MCF 10A (cell line): Measurements from ENCODE around the gene OR13C5. TPM values are rescaled to one million over a fixed set of nuclear protein-coding genes. Genes with fewer than 3 reads are reported as not detected.

ENCODE experiments used
- BruUV-seq: library from RNA; stranded (reverse); fragments of 400-500 nt; replicated peaks from 2 replicates; lab custom pipeline; 2021; lab: Mats Ljungman, UMichigan
- CTCF ChIA-PET: fragments of 300-600 bp; sonication (Branson Sonifier 250); formaldehyde crosslinking; extraction: SDS; loops from one replicate; lab custom pipeline; 2021; ENCODE audit warnings: antibody characterized with exemption, inconsistent platforms; lab: Yijun Ruan, JAX
- POLR2A ChIA-PET: fragments of 300-600, 350-650 bp; sonication (Branson Sonifier 250); formaldehyde crosslinking; extraction: SDS; loops from one replicate; lab custom pipeline; 2020; ENCODE audit warnings: antibody characterized with exemption, inconsistent platforms; lab: Yijun Ruan, JAX
- DNase-seq: peaks from one replicate; pipeline ENCODE4 v3.0.0-alpha.2; 2018; ENCODE audit not compliant: unreplicated experiment
- H3K27ac Mint-ChIP-seq: one replicate; pipeline ENCODE4 v1.8.0; 2022; ENCODE audit warnings: mild to moderate bottlenecking, low read depth, mixed read lengths; ENCODE audit not compliant: unreplicated experiment
- H3K27me3 Mint-ChIP-seq: one replicate; pipeline ENCODE4 v1.8.0; 2022; ENCODE audit warnings: mixed read lengths; ENCODE audit not compliant: insufficient read depth, unreplicated experiment
- H3K36me3 Mint-ChIP-seq: one replicate; pipeline ENCODE4 v1.8.0; 2022; ENCODE audit warnings: mild to moderate bottlenecking, moderate library complexity, mixed read lengths; ENCODE audit not compliant: insufficient read depth, unreplicated experiment
- H3K4me1 Mint-ChIP-seq: one replicate; pipeline ENCODE4 v1.8.0; 2022; ENCODE audit warnings: mixed read lengths; ENCODE audit not compliant: insufficient read depth, unreplicated experiment
- H3K4me3 Mint-ChIP-seq: one replicate; pipeline ENCODE4 v1.8.0; 2022; ENCODE audit warnings: mild to moderate bottlenecking, moderate library complexity, mixed read lengths; ENCODE audit not compliant: unreplicated experiment
- H3K9me3 Mint-ChIP-seq: one replicate; pipeline ENCODE4 v1.8.0; 2022; ENCODE audit warnings: mixed read lengths; ENCODE audit not compliant: unreplicated experiment
- intact Hi-C: fragments of 100-400 bp; cut with micrococcal nuclease; formaldehyde crosslinking; loops from 2 replicates; pipeline ENCODE4 v1.14.1; 2022
- total RNA-seq: library from RNA; stranded (reverse); gene quantifications from 2 replicates; pipeline ENCODE4 v1.2.3, GENCODE V29; 2022
- TF ChIP-seq, protein P1 (sequence below): fragments of 200-600 bp; IDR thresholded peaks from one replicate; pipeline ENCODE4 v1.8.0; 2022; ENCODE audit warnings: antibody characterized with exemption, mild to moderate bottlenecking; ENCODE audit not compliant: unreplicated experiment

Gene OR13C5
- total RNA-seq, 1 experiment from 2014 or later: not detected

DNA sequence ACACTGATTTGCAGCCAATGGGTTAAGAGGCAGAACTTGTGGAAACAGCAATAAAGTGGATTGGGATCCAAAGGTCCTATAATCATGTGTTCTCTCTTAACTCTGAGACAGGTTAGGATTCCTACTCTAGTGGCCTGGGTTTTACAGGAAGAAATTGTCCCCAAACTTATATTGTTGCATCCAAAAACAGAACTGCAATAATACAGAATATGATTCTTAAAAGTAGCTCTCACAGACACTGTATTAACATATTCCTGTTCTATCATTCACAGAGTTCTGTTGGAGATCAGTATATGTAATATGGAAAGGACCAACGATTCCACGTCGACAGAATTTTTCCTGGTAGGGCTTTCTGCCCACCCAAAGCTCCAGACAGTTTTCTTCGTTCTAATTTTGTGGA, 30.3 kb downstream of the OR13C5 start, which contains the start of gene OR13C8:
Gene OR13C8, plus strand, starts transcription at position 301 of the 400 bp plus-strand sequence. Its CDS starts 0 bp downstream, at position 301.
- H3K27ac Mint-ChIP-seq: no peak within 1 kb of the TSS
- ChIA-PET CTCF (interaction anchor here (0.6 kb wide), 2 partner anchors 14 to 20 kb away, joined by 3 read pairs; no protein-coding TSS in a partner anchor), POLR2A (no interaction called here)
- H3K9me3 Mint-ChIP-seq: peaks cover 19% of the 10 kb centered on the region
- H3K36me3 Mint-ChIP-seq: no peaks in the 10 kb centered on the region
- BruUV-seq: no TSS peak
- TF ChIP-seq, protein P1, sequence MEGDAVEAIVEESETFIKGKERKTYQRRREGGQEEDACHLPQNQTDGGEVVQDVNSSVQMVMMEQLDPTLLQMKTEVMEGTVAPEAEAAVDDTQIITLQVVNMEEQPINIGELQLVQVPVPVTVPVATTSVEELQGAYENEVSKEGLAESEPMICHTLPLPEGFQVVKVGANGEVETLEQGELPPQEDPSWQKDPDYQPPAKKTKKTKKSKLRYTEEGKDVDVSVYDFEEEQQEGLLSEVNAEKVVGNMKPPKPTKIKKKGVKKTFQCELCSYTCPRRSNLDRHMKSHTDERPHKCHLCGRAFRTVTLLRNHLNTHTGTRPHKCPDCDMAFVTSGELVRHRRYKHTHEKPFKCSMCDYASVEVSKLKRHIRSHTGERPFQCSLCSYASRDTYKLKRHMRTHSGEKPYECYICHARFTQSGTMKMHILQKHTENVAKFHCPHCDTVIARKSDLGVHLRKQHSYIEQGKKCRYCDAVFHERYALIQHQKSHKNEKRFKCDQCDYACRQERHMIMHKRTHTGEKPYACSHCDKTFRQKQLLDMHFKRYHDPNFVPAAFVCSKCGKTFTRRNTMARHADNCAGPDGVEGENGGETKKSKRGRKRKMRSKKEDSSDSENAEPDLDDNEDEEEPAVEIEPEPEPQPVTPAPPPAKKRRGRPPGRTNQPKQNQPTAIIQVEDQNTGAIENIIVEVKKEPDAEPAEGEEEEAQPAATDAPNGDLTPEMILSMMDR: no peak
- no peak for DNase-seq
- intact Hi-C loops: no loop called here
- no peaks in the 10 kb centered on the region for H3K27me3 Mint-ChIP-seq
- H3K4me3 Mint-ChIP-seq: no peak within 1 kb of the TSS
- no peaks in the 10 kb centered on the region for H3K4me1 Mint-ChIP-seq

DNA sequence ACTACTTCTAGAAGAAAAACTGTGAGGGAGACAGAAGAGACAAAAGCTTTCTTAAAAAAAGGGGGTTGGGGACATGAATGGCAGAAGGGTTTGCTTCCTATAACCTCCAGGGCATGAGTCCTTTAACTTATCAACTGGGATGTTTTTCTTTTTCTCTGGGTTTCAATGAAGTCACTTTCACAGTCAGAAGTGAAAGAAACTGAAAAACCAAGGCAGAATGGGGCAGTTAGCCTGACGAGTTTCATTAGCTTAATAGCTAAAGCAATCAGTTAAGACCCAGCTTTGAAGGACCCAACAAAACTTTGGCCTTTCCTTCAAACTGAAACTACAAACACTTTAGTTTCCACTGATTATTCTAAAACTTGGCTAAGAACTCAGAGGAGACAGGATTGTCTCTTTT, 34.9 kb downstream of the OR13C5 start:
- no peaks in the 10 kb centered on the region for H3K36me3 Mint-ChIP-seq
- no peaks in the 10 kb centered on the region for H3K27me3 Mint-ChIP-seq
- H3K4me3 Mint-ChIP-seq: no peak overlapping the region
- DNase-seq: no peak
- ChIA-PET POLR2A (interaction anchor here (0.7 kb wide), 1 partner anchor 235 kb away, joined by 3 read pairs; no protein-coding TSS in a partner anchor), CTCF (interaction anchor here (0.6 kb wide), 1 partner anchor 68 kb away, joined by 3 read pairs; no protein-coding TSS in a partner anchor)
- intact Hi-C loops: no loop called here
- peaks cover 2% of the 10 kb centered on the region for H3K9me3 Mint-ChIP-seq
- no TSS peak for BruUV-seq
- no peak overlapping the region for H3K27ac Mint-ChIP-seq
- TF ChIP-seq, protein P1: no peak
- no peaks in the 10 kb centered on the region for H3K4me1 Mint-ChIP-seq

DNA sequence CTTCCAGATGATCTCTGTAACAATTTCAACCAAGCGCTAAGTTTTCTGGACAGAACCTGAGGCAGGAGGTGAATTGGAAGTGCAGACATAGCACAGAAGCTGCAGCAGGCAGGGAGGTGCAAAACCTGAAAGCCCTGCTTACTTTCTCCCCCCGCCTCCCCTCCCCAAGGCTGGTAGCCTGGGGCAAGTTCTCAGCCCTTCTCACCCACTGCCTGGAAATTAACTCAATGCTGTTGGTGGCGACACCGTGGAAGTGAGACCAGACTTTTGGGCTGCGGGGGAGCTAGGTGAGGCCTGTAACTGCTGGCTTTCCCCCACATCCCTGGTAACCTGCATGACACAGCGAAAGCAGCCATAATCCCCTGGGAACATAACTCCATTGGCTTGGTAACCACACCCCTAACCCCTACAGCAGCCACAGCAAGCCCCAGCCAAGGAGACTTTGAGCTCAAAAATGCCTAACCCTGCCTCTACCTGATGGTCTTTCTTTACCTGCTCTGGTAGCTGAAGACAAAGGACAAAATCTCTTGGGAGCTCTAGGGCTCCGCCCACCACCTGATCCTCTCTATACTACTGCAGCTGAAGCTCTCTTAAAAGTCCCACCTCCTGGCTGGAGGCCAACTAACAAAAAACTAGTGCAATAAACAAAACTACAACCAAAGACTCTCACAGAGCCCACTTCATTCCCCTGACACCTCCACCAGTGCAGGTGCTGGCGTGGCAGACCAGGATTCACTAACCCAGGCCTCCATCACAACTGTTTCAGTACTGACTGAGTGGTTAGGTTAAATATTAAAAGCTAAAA, 42.2 kb downstream of the OR13C5 start:
- Mint-ChIP-seq H3K36me3 (no peaks in the 10 kb centered on the region), H3K27ac (no peak overlapping the region), H3K9me3 (peaks cover 6% of the 10 kb centered on the region), H3K27me3 (no peaks in the 10 kb centered on the region), H3K4me1 (peaks cover 10% of the 10 kb centered on the region), H3K4me3 (no peak overlapping the region)
- TF ChIP-seq, protein P1: no peak
- BruUV-seq: no TSS peak
- ChIA-PET POLR2A (no interaction called here), CTCF (interaction anchor here (0.6 kb wide), 1 partner anchor 72 kb away, joined by 3 read pairs; no protein-coding TSS in a partner anchor)
- no peak for DNase-seq
- intact Hi-C loops: no loop called here

DNA sequence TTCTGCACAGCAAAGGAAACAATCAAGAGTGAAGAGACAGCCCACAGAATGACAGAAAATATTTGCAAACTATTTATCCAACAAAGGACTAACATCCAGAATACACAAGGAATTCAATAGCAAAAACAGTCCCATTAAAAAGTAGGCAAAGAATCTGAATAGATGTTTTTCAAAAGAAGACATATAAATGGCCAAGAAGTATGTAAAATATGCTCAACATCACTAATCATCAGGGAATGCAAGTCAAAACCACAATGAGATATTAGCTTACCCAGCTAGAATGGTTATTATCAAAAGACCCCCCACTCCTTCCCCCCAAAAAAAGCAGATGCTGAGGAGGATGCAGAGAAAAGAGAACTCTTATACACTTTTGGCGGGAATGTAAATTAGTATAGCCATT, 43.7 kb downstream of the OR13C5 start:
- ChIA-PET CTCF (no interaction called here), POLR2A (no interaction called here)
- intact Hi-C loops: no loop called here
- DNase-seq: no peak
- Mint-ChIP-seq H3K27me3 (no peaks in the 10 kb centered on the region), H3K4me3 (no peak overlapping the region), H3K36me3 (no peaks in the 10 kb centered on the region), H3K9me3 (peaks cover 6% of the 10 kb centered on the region), H3K4me1 (peaks cover 10% of the 10 kb centered on the region), H3K27ac (no peak overlapping the region)
- TF ChIP-seq, protein P1: no peak
- no TSS peak for BruUV-seq
